Non-pigmented ciliary epithelial cell (primary cell): ENCODE results near the gene PLB1.

Experiments
- DNase-seq: peaks from one replicate; pipeline ENCODE4 v3.0.0-alpha.2; 2010; ENCODE audit warnings: low read depth

Gene PLB1

DNA sequence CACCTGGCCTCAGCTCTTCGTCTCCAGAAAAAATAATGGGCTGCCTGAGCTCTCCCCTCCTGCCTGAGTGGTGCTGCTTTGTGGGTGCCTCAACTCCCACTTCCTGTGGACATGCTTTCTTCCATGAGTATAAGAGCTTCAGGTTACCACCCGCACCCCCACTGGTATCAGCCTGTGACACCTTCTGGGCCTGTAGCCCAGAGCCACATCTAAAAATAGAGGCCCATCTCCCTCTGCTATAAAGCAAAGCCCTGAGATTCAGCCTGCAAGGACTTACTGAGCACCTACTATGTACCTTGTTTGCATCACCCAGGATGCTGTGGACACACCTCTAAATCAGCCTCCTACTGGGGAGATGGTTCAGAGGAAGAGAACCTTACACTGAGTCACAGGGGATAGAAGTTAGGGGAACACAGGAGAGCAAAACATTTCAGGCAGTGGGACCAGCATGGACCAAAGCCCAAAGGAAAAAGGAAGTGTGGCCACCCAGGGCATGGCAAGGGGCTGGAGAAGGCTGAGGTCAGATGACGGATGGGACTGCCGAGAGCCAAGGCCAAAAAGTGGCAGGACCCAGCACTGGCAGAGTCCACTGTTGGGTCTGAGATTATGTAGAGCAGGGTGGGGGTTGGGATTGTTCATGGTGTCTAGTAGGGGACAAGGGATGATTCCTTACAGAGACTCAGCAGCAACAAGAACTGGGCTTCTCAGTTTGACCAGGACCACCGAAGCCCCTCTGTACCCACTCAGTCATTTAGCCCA is 132.0 kb downstream of the PLB1 start:
- DNase-seq: no peak

DNA sequence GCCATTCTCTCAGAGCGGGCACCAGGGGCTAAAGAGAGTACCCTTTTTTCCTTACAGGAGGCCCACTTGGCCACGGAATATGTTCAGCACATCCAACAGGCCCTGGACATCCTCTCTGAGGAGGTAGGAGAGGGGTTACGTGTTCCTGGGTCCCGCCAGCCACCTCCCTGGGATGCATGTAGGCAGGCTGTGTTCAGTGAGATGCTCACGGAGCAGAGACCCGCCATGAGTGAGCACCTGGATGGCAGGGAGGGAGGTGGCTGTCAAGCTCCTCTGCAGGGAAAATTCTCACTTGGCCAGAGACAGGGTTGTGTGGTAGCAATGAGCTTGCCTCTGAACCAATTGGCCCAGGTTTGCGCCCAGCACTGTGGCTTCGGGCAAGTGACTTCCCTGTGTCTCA is 132.6 kb downstream of the PLB1 start:
- no peak for DNase-seq

DNA sequence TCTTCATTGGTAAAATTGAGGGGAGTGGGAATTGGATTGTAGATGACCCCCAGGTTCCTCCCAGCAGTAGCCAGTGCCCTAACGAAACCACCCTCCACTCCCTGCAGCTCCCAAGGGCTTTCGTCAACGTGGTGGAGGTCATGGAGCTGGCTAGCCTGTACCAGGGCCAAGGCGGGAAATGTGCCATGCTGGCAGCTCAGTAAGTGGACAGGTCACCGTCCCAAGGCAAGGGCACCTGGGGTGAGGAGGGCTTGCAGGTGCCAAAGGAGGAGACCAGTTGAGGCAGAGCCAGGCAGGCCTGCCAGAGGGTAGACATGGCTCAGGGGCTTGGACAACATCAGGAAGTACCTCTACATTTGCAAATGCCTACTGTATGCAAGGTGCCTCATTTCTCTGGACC is 133.1 kb downstream of the PLB1 start:
- DNase-seq: no peak

DNA sequence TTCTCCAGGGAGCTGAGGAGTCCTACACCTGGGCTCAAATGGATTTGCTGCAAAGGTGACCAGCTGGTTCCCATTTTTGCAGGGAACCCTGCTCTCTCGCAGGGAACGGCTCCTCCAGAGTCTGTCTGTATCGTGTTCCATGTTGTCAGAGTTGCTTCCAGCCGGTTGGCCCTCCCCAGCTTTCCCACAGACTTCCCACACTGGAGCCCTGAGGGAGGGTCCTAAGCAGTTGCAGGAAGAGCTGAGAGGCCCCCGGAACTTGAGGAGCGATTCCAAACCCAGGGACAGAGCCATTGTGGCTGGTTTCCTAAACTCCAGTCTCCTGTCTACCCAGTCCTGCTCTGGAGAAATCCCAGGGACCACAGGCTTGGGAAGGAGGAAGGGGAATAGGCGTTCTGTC is 134.1 kb downstream of the PLB1 start:
- DNase-seq: no peak

DNA sequence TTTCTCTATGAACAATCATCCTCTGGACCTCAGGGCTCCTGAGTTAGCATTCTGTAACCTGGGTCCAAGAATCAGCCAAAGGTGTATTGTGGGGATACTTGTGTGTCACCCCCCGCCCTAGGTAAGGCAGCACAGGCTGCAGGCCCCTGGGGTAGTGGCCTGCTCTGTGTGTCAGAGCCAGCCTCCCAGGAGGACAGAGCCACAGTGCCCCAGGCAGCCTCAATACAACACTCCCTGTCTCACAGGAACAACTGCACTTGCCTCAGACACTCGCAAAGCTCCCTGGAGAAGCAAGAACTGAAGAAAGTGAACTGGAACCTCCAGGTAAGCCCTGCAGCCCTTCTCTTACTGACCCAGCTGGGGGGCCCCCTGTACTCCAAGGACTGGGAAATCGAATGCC is 134.5 kb downstream of the PLB1 start:
- DNase-seq: no peak

DNA sequence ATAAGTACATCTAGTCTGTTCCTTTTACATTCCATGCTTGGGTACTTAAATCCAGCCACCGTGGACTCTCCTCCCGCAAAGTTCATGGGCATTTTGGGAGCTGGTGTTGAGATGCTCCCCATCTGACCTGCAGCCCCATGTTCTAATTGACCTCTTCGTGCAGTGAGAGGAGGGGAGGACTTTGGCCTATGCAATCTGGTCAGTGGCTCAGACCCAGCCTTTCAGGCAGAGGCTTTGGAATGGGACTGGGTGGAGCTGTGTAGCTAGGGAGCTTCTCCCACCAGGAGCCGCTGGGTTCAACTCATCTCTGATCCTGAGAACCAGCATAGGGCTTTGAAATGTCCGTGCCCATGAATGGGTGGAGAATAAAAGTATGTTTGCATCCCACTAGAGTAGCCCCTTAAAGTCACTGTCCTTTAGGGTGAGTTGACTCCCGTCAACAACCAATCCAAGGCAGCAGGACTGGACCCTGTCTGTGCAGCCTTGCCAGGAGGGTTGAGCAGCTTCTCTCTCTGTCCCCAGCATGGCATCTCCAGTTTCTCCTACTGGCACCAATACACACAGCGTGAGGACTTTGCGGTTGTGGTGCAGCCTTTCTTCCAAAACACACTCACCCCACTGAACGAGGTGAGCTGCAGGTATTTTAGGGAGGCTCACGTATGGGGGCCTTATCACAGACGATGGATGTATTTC is 135.8 kb downstream of the PLB1 start:
- DNase-seq: no peak

DNA sequence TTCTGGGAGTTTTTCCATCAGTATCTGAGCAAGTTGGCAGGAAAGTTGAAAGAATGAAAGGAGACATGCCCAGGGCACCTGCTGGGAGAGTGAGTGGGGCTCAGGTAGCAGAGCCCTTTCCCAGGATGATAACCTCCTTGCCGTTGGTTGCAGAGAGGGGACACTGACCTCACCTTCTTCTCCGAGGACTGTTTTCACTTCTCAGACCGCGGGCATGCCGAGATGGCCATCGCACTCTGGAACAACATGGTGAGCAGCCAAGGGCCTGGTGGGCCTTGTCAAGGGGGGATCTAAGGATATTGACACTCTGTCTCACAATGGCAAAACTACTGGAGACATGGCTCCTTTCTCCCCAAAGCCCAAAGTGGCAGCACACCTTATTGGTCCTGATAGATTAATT is 136.9 kb downstream of the PLB1 start:
- DNase-seq: no peak

DNA sequence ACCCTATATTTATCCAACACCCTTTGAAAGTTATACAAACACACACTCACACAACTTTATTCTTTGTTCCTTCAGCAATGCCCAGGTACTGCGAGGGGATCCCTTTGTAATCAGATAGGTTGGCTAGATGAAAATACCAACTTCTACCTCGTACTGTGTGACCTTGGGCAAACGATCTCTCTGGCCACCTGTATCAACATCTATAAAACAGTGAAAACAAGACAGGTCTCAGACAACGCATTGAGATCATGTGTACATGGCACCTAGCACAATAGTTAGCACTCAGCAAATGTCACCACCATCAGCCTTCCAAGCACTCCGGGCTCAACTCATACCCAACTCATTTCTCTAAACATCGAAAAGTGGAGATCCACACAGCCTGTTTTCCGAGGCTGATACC is 137.3 kb downstream of the PLB1 start:
- DNase-seq: no peak

DNA sequence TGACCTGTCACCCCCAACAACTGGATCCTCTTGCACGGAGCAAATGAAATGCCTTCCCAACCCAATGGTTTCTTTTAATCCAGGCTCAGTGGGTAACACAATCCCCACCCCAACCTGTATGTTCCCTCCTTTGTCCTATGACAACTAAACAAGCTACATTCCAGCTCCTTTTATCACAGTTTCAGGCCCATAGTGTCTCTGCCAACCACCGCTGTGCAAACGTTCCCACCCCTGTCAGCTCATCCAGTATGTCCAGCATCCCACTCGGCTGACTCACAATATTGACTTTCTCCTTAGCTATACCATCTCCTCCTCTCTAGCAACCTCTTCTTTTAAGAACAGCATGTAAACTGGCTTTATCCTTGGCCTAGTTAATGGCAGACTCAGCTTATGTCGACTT is 137.9 kb downstream of the PLB1 start:
- DNase-seq: peak; percentile 78

DNA sequence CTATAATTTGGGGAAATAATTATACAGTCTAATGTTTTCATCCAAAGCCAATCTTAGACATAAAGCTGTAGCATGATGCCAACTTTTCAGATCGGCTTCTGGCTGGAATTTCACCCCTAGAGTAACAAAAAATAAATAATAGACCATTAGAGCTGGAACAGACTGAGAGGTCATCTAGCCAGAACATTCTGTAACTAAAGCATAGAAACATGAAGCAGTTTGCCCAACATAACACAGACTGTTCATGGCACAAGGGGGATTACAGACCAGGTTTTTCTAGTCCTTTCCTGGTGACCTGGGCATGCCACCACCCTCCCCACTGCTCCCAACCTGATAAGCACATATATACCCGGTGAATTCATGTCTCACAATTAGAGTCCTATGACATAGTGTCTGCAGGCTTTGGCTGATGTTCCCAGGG is 139.3 kb downstream of the PLB1 start:
- DNase-seq: no peak

DNA sequence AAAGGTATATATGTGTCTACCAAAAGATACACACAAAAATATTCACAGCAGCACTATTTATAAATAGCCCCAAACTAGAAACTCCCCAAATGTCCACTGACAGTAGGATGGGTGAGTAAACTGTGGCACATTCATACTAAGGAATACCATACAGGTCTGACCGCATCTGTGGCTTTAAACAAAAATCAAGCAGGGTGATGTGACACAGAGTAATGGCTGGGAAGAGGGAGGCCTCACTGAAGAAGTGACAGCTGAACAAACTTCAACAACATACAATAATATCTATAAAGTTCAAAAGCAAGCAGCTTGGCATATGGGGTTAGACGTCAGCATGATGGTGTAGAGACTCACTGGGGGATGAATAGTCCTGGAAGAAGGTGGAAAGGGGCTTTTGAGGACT is 140.6 kb downstream of the PLB1 start:
- DNase-seq: no peak

DNA sequence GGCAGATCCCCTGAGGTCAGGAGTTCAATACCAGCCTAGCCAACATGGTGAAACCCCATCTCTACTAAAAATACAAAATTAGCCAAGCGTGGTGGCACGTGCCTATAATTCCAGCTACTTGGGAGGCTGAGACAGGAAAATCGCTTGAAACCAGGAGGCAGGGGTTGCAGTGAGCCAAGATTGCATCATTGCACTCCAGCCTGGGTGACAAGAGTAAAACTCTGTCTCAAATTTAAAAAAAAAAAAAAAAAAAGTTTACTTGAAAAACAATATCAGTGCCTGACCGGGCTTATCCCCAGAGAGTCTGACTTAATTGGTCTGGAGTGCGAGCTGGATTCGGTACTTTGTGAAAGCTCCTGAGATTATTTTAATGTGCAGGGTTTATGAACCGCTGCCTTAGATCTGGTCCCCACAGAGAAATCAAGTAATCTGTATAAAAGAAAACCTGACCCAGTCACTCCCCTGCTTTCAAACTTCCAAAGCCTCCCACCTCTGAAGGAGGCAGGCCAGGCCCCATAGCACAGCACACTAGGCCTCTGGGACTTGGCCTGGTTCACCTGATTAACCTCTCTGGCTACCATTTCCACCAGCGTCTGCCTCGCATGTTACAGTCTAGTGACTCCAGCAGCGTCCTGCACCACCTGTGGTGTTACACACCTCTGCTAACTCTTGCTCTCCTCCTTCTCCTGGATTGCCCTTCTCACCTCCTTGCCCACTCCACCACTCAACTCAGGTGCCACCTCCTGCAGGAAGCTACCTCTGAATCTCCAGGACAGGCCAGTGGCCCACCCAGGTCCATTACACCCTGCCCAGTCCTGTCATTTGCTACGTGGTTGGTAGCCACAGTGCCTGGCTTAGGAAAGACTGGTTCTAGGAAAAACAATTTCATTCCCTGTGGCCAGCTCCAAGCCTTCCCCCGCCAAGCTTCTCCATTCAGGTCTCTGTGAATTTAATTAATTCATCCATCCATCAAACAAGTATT is 141.5 kb downstream of the PLB1 start:
- no peak for DNase-seq

DNA sequence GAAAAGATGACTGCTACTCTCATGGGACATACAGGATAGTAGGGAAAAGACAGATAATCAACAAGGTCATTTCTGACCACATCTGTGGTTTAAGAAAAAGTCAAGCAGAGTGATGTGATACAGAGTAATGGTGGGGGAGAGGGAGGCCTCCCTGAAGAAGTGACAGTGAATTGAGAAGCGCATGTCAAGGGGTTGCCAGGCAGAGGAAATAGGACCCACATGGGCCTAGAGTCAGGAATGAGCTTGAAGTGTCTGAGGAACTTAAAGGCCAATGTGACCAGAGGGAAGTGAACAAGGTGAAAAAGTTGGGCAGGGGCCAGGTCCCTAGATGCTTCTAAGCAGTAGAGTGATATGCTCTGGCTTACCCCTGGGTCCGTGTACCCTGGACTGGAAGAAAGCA is 142.2 kb downstream of the PLB1 start:
- DNase-seq: no peak

DNA sequence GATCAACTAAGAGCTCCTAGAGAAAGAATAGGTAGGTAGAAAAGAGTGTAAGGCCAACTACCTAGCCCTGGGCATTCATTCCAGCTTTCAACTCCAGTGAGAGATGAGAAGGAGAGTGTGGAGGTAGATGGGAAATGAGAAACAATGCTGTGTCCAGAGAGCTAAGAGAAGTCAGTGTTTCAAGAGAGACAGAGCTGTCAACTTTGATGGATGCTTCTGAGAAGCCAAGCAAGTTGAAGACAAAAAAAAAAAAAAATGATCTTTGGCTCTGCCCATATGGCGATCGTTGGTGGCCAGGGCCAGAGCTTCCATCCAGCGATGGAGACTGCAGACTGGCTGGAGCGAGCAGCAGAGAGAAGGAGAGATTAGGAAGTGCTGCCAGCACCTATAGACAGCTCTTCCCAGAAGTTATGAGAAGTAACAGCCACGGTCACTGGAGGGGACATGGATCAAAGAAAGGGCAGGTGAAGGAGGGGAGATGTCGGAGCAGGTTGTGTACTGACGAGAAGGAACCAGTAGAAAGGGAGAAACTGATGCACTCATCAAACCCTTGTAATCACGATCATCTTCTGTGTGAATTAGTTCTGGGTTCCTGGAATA is 143.3 kb downstream of the PLB1 start:
- DNase-seq: no peak

DNA sequence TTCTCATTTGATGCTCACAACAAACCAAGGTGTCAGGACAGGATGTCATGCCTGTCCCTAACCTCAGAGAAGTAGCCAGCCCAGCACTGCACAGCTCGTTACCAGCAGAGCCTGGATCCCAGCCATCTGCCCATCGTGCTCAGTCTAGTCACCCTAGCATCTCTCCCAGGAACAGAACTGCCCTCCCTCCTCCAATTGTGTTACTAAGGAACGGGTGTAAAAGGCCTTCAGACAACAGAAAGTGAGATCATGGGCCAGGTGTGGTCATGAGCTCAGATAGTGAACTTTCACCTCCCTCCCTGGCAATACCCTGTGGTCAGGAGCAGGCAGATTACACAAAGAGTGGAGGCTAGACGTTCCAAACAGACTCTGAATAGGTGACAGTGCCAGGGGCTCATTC is 144.0 kb downstream of the PLB1 start:
- DNase-seq: no peak

DNA sequence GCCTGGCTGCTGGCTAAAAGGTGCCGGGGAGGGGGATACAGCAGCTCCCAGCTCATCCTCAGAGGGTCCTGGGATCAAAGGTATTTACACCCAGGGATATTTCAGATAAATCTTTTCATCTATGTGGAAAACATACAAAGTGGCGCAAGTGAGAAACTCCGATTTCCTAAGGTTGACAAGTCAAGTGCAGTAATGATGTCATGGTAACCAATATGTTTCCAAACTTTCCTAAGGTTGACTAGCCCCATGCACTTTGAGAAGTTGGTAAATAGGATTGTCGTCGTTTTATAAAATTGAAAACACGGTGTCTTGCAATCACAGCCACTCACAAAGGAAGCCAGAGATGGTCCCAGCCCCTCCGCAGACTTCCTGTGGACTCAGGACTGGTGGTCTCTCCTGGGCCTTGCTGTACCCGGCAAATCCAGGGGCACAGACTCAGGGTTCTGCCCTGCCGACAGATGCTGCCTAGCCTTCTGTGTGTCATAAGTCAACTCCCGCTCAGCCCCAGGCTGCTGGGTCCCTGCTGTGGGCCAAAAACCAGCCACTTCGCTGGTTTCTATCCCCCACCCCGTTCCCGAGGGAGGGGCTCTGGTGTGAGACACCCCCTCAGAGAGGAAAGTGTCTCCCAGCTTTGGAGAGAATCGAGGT is 144.5 kb downstream of the PLB1 start:
- no peak for DNase-seq

DNA sequence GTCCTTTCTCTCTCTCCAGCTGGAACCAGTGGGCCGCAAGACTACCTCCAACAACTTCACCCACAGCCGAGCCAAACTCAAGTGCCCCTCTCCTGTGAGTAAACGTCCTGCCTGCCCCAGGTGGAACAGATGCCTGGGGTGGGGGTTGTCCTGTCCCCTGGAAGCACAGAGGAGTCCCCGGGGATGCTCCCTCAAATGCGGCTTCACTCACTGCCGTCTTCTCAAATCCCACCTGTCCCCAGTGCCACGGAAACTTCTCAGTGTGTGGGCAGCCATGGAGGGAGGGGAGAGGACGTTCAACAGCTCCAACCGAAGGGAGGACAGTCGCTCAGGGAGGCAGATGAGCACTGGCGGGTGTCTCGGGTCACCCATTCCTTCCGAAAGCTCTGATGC is 145.0 kb downstream of the PLB1 start:
- DNase-seq: no peak

DNA sequence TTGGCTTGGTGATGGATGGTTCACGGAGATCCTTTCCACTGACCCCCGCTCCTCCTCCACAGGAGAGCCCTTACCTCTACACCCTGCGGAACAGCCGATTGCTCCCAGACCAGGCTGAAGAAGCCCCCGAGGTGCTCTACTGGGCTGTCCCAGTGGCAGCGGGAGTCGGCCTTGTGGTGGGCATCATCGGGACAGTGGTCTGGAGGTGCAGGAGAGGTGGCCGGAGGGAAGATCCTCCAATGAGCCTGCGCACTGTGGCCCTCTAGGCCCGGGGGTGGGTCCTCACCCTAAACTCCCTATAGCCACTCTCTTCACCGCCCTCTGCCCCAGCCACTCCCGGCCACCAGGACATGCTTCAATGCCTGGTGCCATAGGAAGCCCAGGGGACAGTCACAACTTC is 146.9 kb downstream of the PLB1 start:
- no peak for DNase-seq

DNA sequence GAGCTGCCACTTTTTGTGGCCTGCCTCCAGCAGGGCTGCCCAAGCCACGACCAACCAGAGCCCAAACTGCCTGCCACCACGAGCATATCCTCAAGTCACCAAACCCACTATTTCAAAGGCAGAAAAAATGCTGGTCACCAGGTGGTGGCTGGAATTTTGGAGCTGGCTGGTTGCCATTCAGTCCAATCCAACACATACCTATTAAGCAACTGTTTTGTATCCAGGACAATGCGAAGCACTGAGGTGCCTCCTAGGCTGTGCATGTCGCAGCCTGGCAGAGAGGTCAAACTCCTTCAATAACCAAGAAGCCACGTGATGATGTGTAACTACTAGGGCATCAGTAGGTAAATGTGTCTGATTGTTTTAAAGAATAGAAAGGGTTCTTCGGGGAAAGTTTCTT is 147.5 kb downstream of the PLB1 start:
- DNase-seq: no peak

DNA sequence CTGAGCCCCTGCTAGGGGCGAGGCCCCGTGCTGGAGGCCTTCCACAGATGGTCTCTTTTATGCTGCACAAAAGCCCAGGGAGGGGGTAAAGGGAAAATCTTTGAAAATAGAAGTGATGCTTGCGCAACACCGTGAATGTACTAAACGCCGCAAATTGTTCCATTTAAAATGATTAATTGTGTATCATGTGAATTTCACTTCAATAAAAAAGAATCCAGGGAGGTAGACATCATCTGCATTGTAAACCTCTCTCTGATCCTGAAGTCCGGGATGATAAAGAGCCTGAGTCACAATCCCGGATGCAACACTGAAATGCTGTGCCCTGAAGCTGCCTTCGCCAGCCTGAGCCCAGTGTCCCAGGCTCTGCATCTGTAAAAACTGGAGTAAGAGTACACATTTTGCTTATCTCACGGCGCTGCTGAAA is 148.1 kb downstream of the PLB1 start:
- DNase-seq: no peak

DNA sequence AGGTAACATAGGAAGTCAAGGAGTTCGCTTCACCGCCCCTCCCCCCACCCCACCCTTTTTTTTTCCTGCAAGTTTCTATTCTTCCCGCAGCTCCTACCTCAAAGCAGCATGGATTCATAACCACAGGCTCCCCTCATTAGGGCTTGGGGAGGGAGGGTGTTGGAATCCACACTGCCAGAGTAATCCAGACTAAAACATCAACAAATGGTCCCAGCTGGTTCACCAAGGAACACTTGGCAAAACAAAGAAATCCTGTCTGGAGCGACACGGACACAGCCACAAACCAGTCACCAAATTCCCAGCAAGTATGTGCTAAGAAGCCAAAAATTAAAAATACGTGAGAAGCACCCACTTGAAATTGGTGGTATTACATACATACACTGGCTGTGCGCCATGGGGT is 148.9 kb downstream of the PLB1 start:
- no peak for DNase-seq

DNA sequence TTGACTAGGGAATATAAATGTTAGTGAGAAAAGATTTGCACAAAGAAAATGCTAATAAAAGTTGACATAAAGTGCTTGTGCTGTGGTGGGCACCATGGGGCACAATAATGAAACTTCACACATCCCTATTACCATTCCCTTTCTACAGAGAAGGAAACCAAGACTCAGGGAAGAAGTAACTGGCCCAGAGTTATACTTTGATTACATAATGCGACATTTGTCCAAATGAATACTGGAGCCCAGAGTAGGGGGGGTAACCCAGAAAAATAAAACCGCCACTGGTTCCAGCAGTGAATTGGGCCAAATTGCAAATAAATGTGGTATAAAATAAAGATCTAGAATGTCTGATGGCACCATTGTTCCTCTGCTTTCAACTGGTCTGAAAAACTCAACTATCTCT is 149.7 kb downstream of the PLB1 start:
- DNase-seq: no peak
